Stimulated activated CD8-positive, alpha-beta memory T cell treated with anti-CD3 and anti-CD28 coated beads, Interleukin-7, amount 100 ng/mL, for 48 hours (primary cell): ENCODE data around the gene PNMA6F.

ENCODE experiments used
- DNase-seq, 2 donors: peaks; one replicate each; pipeline ENCODE4 v3.0.0-alpha.2; 2020; ENCODE audit warnings: low read depth in 1 of 2; ENCODE audit errors: extremely low read depth in 1 of 2

PNMA6F gene

DNA sequence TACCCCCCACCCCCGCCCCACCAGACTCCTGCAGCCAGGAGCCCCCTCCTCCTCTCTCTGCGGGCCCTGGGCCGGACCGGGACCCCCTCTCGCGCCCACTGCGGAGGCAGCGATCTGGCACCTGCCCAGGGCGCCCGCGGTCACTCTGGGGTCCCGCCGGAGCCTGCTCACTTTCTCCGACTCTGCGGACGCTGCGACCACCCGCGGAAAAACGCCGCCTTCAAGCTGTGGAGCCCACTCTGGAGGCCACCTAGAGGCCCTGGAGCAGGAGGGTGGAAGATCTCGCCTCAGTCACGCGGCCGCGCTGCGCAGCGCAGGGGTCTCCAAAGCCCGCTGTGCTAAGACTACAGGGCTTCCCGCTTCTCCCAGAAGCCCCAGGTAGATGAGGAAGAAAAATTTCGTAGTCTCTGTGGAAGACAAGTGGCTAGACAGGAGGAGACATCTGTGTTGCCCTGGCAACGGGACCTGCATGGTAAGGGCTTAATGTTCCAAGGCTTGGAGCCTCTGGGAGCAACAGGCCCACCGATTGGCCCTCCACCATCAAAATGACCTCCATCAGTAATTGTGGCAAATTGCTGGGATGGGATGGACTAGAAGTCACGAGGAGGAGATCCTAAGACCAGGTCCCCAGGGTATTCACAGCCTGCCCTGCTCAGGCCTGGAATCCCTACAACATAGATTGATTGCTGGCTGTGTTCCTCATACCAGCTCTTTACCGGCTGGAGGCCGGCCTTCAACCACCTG is at the start of gene PNMA6F:
Gene PNMA6F (minus strand): TSS at position 387 of the 744 bp plus-strand sequence. CDS start 1,093 bp downstream, outside the sequence.
- no peak for DNase-seq

DNA sequence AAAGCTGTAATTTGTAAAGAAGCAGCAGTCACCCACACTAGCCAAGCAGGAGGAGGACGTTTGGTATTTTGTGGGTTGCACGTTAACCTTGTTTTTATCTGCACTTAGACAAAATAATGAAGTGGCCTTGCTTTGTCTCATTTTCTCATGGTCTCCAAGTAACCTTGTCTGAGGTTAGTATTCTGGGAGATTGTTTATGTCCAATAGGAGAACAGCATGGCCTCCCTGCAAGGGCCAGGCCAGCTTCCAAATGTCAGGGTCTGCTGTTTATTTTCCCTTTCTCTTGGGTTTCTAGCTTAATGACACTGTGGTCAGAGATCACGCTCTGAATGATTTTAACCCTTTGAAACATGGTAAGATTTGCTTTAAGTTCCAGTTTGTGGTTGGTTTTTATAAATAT is 49.7 kb upstream of the PNMA6F start:
- DNase-seq, result no peak

DNA sequence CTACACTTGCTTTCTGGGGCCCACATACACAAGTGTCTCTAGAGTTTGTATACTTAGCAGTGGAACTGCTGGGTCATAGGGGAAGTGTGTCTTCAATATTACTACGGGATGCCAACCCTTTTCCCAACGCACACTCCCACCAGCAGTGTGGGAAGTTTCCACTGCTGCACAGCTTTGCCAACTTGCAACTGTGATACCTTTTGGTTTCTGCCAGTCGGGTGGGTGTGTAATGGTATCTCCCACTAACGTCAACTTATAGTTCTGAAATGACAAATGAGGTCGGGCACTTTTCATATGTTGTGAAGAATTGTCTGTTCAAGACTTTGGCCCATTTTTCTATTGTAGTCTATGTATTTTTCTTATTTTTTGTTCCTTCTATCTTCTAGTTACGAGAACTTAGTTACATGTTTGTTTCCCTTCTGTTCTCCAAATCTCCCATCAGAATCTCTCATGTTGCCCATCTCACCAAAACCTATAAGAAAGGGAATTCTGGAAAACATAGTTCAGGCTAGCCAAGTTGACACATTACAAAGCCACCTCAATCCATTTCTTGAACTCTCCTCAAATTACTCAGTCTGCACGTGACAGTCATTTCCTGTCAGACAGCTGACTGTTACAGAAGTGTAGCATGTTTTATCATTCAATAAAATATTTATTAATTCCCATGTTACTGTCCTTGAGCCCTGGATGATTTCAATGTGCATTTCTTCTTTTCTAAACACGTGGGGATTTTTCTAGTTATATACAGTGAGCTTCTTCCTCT is 48.9 kb upstream of the PNMA6F start:
- no peak for DNase-seq

DNA sequence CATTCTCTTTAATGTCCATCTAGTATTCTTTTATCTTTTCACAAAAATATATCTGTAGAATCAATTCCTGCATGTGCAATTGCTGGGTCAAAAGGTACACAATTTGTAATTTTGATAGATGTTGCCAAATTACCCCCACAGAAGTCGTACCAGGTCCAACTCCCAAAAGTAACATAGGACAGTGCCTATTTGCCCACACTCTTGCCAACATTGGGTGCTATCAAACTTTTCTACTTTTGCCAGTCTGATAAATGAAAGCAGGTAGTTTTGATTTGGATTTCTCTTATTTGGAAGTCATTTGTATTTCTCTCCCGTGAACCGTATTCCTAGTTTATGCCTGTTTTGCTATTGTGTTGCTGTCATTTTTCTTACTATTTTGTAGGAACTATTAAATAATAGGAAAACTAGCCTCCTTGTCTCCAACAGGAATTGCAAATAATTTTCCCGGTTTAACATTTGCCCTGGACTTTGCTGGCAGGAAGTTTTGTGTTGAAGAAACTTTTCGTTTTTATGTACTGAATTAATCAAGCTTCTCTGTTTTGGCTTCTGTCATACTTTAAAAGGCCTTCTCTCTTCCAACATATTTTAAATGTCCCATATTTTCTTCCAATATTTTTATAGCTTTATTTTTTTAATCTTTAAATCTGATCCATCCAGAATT is 45.4 kb upstream of the PNMA6F start:
- DNase-seq, result no peak

DNA sequence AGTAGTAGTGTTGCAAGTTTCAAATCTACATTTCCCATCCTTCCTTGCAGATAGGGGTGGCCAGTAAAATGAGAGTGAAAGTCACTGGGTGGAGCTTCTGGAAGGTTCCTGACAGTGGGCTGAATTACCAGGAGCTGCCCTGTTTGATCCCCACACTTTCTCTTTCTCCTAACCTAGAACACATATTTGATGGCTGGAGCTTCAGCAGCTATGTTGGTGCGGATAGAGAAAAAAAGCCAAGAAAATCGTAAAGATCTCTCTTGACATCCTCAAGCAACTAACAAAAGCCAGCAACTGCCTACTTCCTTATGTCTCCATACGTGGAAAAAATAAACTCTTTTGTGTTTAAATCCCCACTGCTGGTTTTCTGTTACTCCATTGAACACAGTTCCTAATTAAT is 44.6 kb upstream of the PNMA6F start:
- no peak for DNase-seq

DNA sequence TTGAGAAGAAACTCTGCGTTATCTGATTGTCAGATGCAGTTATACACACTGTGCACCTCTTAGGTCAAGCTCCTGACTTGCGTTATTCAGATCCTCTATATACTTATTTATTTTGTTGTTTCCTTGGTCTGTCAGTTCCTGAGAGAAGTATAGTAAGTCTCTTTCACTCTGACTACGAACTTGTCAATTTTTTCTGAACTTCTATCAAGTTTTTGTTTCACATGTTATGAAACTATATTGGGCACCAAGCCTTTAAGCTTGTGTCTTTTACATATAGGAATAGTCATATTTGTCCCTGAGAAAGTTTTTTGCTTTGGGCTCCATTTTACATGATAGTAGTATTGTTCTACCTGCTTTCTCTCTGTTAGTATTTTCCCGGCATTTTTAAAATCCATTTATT is 44.1 kb upstream of the PNMA6F start:
- no peak for DNase-seq

DNA sequence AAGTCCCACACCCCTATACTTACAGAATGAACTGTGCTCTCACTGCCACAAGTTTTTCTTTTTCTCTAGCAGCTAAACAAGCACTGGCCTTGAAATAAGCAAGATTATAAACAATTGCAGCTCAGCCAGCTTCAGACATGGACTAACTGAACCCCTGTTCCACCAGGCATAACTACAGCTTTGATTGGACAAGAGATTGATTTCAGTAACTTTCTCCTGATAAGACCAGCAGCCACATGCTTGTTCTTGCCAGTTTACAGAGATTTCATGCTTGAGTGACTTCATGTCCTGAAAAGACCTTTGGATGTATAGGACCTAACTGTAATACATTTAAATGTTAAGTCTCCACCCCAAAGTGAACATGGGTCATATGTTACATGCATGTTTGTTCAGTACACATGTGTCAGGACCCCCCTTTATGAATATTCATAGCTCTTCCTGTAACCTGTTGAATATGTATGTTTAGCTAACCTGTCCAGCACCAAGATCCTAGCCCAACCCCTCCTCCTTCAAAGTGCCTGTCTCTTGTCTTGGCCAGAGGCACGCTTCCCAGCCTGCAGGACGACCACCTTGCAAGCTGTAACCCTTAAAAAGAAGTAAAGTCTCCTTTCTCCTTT is 40.3 kb upstream of the PNMA6F start:
- no peak for DNase-seq

DNA sequence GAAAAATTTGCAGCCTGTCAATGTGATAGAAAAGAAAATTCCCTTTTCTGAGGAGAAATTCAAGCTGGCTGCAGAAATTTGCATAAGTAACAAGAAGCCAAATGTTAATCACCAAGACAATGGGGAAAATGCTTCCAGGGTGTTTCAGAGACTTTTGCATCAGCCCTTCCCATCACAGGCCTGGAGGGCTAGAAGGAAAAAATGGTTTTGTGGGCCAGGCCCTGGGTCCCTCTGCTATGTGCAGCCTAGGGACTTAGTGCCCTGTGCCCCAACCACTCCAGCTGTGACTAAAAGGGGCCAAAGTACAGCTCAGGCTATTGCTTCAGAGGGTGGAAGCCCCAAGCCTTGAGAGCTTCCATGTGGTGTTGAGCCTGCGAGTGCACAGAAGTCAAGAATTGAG is 36.3 kb upstream of the PNMA6F start:
- no peak for DNase-seq

DNA sequence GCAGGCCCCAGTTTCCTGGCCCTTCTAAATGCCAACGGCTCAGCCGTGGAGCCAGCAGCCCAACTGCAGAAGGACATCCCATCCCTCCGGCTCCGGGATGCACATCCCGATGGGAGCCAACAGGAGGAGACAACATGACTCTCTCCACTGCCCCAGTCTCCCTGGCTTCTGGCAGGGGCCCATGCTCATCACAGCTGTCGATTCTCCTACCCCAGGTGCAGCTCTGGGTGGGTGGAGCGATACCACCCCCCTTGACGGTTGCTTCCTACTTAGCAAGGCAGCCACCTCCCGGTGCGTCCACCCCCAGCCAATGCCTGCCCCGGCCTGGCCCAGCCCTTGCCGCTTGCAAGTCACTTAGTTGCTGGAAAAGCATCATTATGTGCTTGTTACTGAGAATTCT is 31.8 kb upstream of the PNMA6F start:
- no peak for DNase-seq

DNA sequence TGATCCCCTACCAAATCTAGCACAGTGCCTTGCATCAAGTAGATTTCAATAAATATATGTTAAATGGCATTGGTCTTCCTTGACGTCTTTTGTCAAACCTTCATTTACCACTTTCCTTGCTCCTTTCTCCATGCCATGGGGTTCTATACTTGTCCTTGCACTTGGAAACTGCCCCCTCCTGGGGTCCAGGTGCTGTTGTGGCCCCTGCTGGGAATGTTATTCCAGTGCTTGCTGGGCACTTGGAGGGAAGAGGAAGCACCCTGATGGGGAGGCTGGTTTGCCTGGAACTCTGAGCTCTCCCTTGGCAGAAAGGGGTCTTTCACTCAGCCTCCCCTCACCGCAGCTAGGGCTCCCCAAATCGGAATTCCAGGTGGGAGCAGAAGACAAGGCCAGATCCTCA is 31.3 kb upstream of the PNMA6F start:
- no peak for DNase-seq

DNA sequence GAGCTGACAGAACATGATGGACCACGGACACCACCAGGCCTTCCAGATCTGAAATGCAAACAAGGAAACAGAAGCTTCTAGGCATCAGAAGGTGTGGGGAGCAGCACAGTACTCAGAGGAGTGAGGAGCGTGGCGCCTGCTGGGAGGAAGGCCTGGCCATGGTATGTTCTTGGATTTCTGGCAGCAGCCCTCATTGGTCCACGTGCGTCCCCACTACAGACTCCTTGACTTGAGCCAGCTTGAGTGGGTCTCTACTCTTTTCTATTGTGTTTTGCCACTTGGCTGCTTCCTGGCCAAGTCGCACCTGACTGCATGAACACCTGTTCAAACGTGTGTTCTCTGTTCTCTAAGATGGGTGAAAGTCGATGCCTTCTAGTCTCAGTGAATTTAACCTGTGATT is 30.4 kb upstream of the PNMA6F start:
- no peak for DNase-seq

DNA sequence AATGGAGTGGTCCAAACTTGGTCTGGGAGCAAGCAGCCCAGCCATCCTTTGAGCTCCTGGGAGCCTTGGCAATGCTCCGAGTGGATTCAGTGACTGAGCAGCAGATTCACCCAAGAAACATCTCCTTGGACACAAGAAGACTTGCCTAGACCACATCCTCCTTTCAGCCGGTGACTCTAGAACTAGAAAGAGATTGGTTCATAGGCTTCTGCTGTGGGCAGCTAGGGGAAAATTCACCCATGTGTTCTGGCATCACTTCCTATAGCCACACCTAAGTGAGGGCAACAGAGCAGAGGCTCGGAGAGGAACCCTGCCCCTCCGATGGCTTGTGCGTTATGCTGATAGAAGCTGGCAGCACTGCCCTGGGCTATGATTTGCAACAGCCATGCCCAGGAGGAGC is 28.4 kb upstream of the PNMA6F start:
- no peak for DNase-seq

DNA sequence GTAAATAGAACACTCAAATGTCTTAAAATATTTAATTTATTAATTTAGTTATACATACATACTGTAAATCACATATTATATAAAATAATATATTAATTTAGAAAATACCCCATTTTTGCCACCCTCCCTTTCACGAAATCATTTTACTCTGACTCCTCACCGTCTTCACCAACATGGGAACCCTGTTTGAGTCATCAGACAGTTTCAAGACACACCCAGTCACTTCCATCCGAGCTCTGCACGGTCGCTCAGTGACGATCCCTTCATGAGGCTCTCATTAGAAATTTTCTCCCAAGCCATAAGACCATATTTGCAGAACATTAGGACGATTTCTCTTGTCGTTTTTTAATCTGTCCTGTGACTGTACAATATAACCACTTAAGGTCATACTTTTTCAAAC is 26.9 kb upstream of the PNMA6F start:
- DNase-seq, result no peak

DNA sequence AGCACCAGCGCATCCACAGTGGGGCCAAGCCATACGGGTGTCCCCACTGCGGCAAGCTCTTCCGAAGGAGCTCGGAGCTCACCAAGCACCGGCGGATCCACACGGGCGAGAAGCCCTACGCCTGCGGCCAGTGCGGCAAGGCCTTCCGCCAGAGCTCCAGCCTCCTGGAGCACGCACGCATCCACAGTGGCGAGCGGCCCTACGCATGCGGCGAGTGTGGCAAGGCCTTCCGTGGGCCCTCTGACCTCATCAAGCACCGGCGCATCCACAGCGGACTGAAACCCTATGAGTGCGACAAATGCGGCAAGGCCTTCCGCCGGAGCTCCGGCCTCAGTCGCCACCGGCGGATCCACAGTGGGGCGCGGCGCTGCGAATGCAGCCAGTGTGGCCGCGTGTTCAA is 26.0 kb upstream of the PNMA6F start:
- no peak for DNase-seq

DNA sequence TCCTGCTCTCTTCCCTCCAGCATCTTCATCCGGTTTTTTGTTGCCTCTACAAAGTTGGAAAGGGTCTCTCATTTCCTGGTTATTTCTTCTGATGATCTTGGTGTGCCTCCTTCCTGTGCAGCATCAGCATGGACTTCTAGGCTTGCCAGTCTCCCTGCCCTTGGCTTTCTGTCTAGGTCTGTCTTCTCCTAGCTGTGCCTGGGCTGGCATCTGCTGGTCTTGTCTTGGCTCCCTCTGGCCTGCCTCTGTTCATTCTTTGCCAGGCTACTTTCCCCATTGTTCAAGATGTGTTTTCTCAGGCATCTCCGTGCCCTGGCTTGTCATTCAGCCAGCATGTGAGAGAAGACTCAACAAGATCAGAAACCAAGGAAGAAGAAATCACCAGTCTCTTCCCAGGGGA is 22.1 kb upstream of the PNMA6F start:
- DNase-seq, result no peak

DNA sequence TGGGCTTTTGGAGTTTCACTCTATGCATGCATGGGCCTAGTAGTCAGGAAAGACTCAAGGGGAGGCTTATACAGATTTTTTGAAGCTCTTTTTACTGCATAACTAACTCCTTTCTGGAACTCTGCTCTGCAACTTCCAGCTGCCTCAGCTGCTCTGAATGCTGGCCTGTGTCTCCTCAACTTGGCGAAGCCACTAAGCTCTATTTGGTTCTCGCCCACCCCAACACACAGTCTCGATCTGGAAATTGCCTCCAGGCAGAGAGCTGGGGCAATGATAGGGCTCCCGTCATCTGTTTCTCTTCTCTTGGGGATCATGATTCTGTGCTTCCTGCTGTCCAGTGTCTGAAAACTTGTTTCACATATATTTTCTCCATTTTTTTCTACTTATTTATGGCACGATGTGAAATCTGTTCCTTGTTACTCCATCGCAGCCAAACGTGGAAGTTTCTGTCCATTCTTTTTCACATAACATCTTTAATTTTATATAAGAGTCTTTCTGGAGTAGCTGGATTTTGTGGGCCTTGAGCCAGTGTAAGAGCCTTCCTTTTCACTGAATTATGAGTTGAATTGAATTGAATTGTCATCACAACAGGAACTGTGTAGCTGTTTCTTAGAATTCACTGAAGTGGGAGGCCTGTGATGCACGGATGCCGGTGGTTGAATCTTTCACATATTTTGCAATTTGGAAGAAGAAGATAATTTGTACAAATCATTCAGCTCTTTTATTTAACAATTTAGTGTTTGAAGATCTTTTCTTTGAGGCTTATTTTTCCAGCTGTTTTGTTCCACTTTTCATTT is 21.4 kb upstream of the PNMA6F start:
- DNase-seq, result no peak

DNA sequence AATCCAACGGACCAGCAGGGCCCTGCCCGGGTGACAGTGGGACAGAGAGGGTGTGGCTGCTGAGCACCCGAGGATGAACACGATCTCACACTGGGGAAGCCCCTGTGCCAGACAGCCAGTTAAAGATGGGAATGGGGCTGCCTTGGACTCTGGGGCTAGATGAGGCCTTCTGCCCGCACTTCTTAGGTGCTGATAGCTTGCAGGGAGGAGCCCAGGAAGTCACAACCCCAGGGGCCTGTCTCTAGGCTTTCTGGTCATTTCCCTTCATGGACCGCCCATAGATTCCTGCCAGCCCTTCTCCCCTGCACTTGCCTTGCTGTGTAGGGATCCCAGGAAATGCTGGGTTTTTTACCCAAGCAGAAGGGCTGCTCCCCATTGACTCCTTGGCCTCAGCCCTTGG is 18.5 kb upstream of the PNMA6F start:
- DNase-seq, result no peak

DNA sequence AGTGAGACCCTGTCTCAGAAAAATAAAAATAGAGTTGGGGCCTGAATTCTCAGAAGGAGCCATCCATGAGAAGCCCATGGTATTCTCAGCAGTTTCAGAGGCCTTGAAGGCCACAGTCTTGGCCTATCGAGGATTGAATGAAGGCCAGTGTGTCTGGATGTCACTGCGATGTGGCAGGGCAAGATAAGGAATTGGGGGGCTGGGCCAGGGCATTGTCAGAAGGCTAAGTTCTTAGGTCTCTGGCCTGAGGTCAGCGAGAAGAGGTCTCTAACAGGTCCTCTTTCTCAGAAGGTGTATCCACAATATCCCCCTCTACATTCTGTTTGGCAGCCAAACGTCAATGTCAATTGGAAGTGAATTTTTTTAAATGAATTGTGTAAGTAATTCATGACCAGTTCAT is 18.1 kb upstream of the PNMA6F start:
- no peak for DNase-seq

DNA sequence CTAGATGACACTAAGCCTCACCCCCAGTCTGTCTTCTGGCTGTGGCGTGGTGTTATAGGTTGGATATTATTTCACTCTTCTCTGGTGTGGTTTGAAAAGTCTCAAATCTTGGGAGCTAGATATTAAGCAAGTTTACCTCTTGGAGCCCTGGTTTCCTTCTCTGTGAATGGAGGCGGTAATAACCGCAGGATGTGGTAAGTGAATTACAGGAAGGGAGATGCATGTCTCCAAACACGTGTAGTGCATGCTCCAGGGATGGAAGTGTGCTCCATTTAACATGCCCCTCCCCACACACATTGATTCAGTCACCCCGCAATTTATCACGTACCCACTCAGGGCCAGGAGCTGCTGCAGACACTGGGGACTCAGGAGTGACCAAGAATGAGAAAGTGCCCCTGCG is 17.3 kb upstream of the PNMA6F start:
- no peak for DNase-seq

DNA sequence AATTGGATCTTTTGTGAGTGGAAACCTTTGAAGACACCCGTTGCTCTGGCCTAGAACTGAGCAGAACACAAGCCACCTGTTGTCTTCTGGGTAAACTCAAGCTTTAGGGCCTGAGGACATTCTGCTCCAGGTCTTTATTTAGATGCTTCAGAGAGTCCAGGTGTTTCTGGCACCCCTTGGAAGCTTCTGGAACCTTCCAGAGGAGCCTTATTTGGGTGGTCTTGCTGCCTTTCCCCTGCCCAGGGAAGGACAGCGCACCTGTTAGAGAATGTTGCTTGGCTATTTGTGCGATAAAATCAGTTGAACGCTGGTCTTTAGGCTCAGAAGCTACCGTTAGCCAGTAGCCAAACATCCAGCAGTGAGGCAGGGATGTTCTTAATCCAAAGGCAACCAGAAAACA is 15.4 kb upstream of the PNMA6F start:
- no peak for DNase-seq
